Measurements from ENCODE around the gene MAD1L1. TPM values are rescaled to one million over a fixed set of nuclear protein-coding genes. Genes with fewer than 3 reads are reported as not detected.

The MAD1L1 gene
- total and polyA plus RNA-seq, 2 of the 8 experiments (the other 6 are each of a cell fraction or from before 2014, with no cell fraction given): 40.4 to 44.6 TPM

- no peak overlapping the region for H3K23ac ChIP-seq (ENCODE audit: insufficient read length)
- H4K8ac ChIP-seq (ENCODE audit: extremely low read depth, insufficient read depth, low read length): no peak overlapping the region
- no peak overlapping the region for H4K5ac ChIP-seq (ENCODE audit: insufficient read length, low read depth, low read length)
- H2BK5ac ChIP-seq (ENCODE audit: low read depth, low read length): peak overlapping the region; percentile 66; the same call in 1 of the 2 replicates
- no peak overlapping the region for H3K14ac ChIP-seq (ENCODE audit: insufficient read length)
- no peak overlapping the region for H3K4me2 ChIP-seq (ENCODE audit: insufficient read depth in 1 of 2, low read depth in 2 of 2, low read length in 2 of 2)
- H2AFZ ChIP-seq (ENCODE audit: low read length): no peak overlapping the region
- H3K36me3 ChIP-seq (ENCODE audit: control insufficient read depth in 2 of 4, insufficient read depth in 4 of 4, low read length in 3 of 4): no peaks in the 10 kb centered on the region; a peak in 1 of 8 replicates
- H3K9me3 ChIP-seq (ENCODE audit: insufficient read depth in 2 of 2, low read depth in 1 of 2, low read length in 1 of 2): no peaks in the 10 kb centered on the region
- H3K4ac ChIP-seq (replicated peaks; ENCODE audit: insufficient read length, low read depth, low read length): no peak overlapping the region
- H4K20me1 ChIP-seq (replicated peaks in 1 of 2; ENCODE audit: control insufficient read depth in 1 of 2, insufficient read depth in 2 of 2, low read length in 2 of 2): peaks cover 2 to 5% of the 10 kb centered on the region in 2 experiments
- no peak overlapping the region for H3K56ac ChIP-seq (replicated peaks; ENCODE audit: insufficient read length, low read depth, low read length)
- ChIA-PET POLR2A (ENCODE audit: partially characterized antibody) (no interaction called here), CTCF (ENCODE audit: partially characterized antibody) (no interaction called here)
- H2BK15ac ChIP-seq (ENCODE audit: low read length): no peak overlapping the region
- FAIRE-seq (no peak), DNase-seq (ENCODE audit: low read depth in 1 of 2, low spot score in 2 of 2) (no peak)
- H3K79me2 ChIP-seq (ENCODE audit: control insufficient read depth in 1 of 2, insufficient read depth in 2 of 2, low read length in 2 of 2): no peaks in the 10 kb centered on the region
- H3K23me2 ChIP-seq (ENCODE audit: low read depth, low read length): no peaks in the 10 kb centered on the region
- no peaks in the 10 kb centered on the region for H3K79me1 ChIP-seq (ENCODE audit: low read depth, low read length)
- H3K4me3 ChIP-seq (ENCODE audit: extremely low read depth in 1 of 4, insufficient read depth in 2 of 4, low read depth in 3 of 4, low read length in 4 of 4): no peak overlapping the region
- H3K27me3 ChIP-seq (replicated peaks in 1 of 4; ENCODE audit: control insufficient read depth in 3 of 4, extremely low read depth in 1 of 4, insufficient read depth in 3 of 4, low read length in 3 of 4): no peaks in the 10 kb centered on the region
- H2BK12ac ChIP-seq (ENCODE audit: low read depth, low read length): no peak overlapping the region
- no peak overlapping the region for H2BK20ac ChIP-seq (ENCODE audit: low read length)
- H2AK5ac ChIP-seq (ENCODE audit: low read depth, low read length): no peak overlapping the region
- H3K9ac ChIP-seq (replicated peaks in 1 of 4; ENCODE audit: extremely low read depth in 1 of 4, low read depth in 3 of 4, low read length in 3 of 4): no peak overlapping the region
- no peak overlapping the region for H3K27ac ChIP-seq (ENCODE audit: low read depth, low read length)
- H3K4me1 ChIP-seq (replicated peaks in 1 of 4; ENCODE audit: control insufficient read depth in 3 of 4, insufficient read depth in 4 of 4, low read length in 3 of 4): no peaks in the 10 kb centered on the region; a peak in 1 of 7 replicates
- no peak overlapping the region for H3K18ac ChIP-seq (ENCODE audit: extremely low read depth, low read length)
- WGBS, 2 experiments (ENCODE audit: extremely low coverage in 1 of 2, insufficient coverage in 1 of 2, insufficient read length in 1 of 2, insufficient replicate concordance in 2 of 2, low coverage in 1 of 2, low lambda C conversion rate in 2 of 2, missing lambda C conversion rate in 1 of 2): 87% methylated on average over 18 of the region's 21 CpGs; no CpG with 5 or more reads in 1 of the 2 experiments
- no peak overlapping the region for H4K91ac ChIP-seq (replicated peaks; ENCODE audit: insufficient read length, low read length)
- no peak overlapping the region for H2BK120ac ChIP-seq (replicated peaks; ENCODE audit: low read depth, low read length)
- TF ChIP-seq TEAD4 (IDR thresholded peaks at IDR 0.05; ENCODE audit: low read depth, low read length) (no peak), SP1 (IDR thresholded peaks at IDR 0.05; ENCODE audit: low read depth, low read length) (no peak), KDM5A (IDR thresholded peaks at IDR 0.05; ENCODE audit: low read length) (no peak), SIN3A (conservative IDR thresholded peaks at IDR 0.05 in 1 of 2, IDR thresholded peaks at IDR 0.05 in 1 of 2; ENCODE audit: low read depth in 1 of 2, low read length in 2 of 2) (no peak), RAD21 (IDR thresholded peaks at IDR 0.05 in 1 of 2, conservative IDR thresholded peaks at IDR 0.05 in 1 of 2; ENCODE audit: low read depth in 2 of 2, low read length in 2 of 2) (no peak), RXRA (IDR thresholded peaks at IDR 0.05; ENCODE audit: insufficient read depth, low read depth, low read length) (no peak), SUZ12 (IDR thresholded peaks at IDR 0.05; ENCODE audit: low read length) (no peak), E2F6 (IDR thresholded peaks at IDR 0.05) (no peak), BRCA1 (IDR thresholded peaks at IDR 0.05; ENCODE audit: low read depth, low read length) (no peak)
Observed at GRCh38 chr7:1914321-1914720, 318.4 kb downstream of the MAD1L1 start.
